VCaP (cell line): ENCODE results near the gene VDAC2.

Experiments
- H3K27ac ChIP-seq: fragments of 450-650 bp; 2 replicates; pipeline ENCODE4 v1.5.1; 2017
- TF ChIP-seq, protein P1 (sequence below): fragments of 450-650 bp; conservative IDR thresholded peaks from 2 replicates; pipeline ENCODE4 v1.5.1; 2017; ENCODE audit warnings: mild to moderate bottlenecking, moderate library complexity

Gene VDAC2

DNA sequence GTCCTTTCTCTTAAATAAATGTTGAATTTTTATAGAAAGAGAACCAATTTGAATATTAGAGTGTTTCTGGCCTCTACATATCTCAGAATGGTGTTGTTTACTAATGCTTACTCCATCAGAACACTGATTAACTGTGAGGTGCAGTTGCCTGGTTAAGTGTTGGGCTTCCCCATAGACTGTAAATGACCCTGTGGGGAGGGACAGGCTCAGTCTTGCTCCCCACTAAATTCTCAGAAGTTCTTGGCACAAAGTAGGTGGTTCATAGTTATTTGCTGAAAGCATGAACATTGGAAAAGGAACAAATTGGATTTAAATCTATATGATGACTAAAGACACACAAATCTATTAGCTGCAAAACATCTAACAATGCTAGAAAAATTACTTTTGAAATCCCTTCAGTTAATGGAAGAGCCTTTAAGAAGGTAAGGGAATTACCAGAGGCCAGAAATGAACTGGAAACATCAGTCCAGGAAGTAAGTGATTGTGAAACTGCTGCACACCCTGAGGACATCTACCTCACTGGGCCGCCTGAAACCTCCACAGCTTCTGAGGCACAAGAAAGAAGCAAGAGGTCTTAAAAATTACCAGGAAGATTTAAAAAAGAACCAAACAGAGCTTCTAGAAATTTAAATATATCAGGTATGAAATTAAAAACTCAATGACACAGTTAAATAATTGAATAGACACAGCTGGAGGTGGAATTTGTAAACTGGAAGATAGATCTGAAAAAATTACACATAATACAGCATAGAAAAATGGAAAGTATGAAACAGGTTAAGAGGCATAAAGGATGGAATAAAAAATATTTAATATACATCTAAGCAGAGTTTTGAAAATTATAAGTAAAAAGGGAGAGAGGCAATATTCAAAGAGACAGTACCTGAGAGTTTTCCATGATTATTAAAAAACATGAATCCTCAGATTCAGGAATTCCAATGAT is 43.0 kb downstream of the VDAC2 start:
- no peak overlapping the region for H3K27ac ChIP-seq
- TF ChIP-seq, protein P1, sequence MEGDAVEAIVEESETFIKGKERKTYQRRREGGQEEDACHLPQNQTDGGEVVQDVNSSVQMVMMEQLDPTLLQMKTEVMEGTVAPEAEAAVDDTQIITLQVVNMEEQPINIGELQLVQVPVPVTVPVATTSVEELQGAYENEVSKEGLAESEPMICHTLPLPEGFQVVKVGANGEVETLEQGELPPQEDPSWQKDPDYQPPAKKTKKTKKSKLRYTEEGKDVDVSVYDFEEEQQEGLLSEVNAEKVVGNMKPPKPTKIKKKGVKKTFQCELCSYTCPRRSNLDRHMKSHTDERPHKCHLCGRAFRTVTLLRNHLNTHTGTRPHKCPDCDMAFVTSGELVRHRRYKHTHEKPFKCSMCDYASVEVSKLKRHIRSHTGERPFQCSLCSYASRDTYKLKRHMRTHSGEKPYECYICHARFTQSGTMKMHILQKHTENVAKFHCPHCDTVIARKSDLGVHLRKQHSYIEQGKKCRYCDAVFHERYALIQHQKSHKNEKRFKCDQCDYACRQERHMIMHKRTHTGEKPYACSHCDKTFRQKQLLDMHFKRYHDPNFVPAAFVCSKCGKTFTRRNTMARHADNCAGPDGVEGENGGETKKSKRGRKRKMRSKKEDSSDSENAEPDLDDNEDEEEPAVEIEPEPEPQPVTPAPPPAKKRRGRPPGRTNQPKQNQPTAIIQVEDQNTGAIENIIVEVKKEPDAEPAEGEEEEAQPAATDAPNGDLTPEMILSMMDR, result no peak

DNA sequence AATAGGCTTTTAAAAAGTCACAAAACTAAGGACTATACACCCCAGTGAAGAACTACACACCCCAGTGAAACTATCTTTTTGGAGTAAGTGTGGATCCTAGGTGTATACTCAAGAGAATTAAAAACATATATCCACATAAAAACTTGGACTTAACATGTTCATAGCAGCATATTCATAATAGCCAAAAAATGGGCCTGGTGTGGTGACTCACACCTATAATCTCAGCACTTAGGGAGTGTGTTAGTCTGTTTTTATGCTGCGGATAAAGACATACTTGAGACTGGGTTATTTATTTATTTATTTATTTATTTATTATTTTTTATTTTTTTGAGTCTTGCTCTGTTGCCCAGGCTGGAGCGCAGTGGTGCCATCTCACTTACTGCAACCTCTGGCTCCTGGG is 44.1 kb downstream of the VDAC2 start:
- TF ChIP-seq, protein P1, result no peak
- H3K27ac ChIP-seq, result no peak overlapping the region

DNA sequence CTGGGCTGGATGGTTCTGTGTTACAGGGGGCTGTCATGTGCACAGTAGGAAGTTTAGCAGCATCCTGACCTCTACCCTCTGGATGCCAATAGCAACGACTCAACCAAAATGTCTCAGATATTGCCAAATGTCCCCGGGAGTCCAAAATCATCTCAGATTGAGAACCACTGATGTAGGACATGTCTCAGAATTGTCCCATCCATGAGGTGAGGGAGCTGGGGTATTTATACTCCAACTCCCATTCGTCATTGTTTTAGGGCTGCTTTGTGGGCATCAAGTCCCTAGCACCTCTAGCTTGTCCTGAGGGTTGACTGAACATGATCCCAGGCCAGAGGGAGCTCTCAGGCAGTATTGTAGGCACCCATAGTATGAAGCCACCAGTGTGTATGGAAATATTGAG is 50.4 kb downstream of the VDAC2 start:
- H3K27ac ChIP-seq, result peak overlapping the region; percentile 78; the same call in 1 of the 2 replicates
- TF ChIP-seq, protein P1, result no peak

DNA sequence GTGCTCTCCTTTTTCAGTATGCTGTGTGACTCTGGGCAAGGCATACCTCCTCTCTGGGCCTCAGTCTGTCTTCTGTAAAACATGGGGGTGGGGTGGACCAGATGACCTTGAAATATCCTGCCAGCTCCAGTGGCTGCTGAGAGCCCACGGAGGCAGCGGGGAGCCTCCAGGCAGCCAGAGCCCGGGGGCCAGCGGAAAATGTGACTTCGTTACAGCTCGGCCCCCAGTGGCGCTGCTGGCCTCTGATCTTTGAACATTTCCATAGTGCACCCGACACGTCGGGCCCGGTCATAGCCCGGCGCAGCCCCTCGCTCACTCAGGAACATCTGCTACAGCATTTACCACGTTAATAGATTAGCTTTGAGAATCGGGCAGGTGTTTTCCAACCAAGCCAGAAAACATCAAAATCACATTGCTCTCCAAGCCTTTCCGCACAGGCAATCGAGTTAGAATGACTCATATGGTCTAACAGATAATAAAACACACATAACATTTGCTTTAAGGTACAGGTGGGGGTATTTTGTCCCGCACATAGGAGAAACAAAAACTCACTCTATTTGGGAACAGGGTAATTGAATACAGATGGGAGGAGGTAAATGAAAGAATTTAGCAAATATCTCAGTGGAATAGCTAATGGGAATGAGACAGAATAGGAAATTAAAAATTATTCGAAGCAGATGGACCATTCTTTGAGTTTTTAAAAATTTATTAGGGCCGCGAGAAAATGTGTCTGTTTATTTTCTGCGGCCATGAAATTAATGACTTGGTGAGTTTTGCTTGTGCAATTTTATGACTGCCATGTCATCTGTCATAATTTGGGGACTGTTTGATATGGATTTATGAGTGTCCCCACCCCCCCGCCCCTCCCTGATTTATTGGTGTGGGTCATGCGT is 51.5 kb downstream of the VDAC2 start:
- peak overlapping the region; percentile 78 for H3K27ac ChIP-seq
- TF ChIP-seq, protein P1, result no peak

DNA sequence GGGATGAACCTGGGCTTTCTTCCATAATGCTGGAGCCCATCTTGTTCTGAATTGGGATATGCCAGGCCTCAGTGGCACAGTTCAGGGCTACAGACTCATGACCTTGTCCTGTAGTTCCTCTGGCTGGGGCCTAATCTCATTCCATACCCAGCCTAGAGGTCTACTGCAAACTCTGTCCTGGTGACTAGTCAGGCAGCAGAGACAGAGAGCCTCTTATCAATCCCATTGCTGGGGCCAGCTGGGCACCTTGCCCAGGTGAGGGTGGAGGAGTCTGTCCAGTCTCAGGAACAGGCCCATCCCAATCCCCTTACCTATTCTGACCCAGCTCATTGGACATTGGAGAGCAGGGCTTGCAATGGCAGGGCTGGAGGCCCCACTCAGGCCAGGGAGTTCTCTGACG is 53.2 kb downstream of the VDAC2 start:
- peak overlapping the region; percentile 78 for H3K27ac ChIP-seq
- TF ChIP-seq, protein P1, result no peak

DNA sequence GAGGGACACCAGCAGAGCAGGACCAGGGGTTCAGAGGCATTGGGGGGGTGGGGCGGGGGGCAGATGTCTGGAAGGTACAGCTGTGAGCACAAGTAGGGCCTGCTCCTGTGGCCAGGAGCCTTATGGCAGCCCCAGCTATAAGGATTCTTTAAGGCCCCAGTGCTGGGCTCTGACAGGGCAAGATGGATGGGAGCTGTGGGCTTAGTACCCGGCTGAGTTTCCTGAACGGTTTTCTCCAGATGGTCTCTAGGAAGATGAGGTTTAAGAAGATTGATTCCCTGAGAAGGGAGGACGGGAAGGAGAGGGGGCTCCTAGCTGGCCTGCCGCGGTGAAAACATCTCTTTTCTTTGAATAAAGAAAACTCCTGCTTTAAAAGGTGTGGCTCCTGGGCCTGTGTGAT is 55.3 kb downstream of the VDAC2 start:
- TF ChIP-seq, protein P1, result no peak
- H3K27ac ChIP-seq, result no peak overlapping the region

DNA sequence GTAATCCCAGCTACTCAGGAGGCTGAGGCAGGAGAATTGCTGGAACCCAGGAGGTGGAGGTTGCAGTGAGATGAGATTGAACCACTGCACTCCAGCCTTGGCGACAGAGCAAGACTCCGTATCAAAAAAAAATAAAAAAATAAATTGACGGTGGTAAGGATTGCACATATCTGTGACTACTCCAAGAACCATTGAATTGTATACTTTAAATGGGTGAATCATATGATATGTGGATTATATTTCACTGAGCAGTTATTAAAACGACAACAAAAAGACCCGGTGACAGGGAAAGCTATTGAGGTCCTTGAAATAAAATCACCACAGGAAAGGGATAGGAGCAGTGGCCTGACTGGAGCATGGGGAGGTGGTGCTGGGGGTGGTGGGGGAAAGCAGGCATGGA is 56.3 kb downstream of the VDAC2 start:
- H3K27ac ChIP-seq, result no peak overlapping the region
- TF ChIP-seq, protein P1, result no peak
